GM19099 (cell line): ENCODE results near the gene AGBL5.
A peak's percentile ranks its signal among the peaks of the same experiment; 100 is the strongest.

Source experiments
- POLR2A ChIP-seq: IDR thresholded peaks from 3 replicates; pipeline ENCODE4 v1.6.1; 2011; ENCODE audit warnings: low read depth; ENCODE audit not compliant: insufficient read length; ENCODE audit errors: extremely low read depth

Gene AGBL5

DNA sequence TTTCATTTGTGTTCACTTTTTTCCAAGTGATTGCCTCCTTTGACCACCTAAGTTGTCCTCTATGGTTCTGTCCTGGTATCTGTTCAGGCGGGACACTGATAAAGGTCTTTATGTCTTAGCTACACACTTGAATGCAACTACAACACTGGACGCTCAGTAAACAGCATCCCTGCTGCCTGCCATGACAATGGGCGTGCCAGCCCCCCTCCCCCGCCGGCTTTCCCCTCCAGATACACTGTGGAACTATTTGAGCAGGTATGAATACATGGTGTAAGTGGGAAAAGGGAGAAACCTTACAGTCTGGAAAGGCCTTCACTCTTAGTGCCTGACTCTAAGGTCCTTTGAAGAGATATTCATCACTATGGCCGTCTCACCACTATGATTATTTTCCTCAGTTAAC, 5.7 kb downstream of the AGBL5 start:
- TF ChIP-seq POLR2A, result no peak

DNA sequence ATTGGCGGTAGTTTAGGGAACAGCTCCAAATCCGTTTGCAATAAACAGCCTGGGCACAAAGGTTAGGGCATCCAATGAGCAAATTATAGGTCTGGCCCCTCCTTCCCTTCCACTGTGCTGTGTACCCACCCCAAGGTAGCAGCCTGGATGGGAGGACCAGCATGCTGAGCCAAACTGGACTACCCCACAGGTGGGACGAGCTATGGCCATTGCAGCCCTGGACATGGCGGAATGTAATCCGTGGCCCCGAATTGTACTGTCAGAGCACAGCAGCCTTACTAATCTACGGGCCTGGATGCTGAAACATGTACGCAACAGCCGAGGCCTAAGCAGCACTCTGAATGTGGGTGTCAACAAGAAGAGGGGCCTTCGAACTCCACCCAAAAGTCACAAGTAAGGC, 6.7 kb downstream of the AGBL5 start:
- no peak for TF ChIP-seq POLR2A

DNA sequence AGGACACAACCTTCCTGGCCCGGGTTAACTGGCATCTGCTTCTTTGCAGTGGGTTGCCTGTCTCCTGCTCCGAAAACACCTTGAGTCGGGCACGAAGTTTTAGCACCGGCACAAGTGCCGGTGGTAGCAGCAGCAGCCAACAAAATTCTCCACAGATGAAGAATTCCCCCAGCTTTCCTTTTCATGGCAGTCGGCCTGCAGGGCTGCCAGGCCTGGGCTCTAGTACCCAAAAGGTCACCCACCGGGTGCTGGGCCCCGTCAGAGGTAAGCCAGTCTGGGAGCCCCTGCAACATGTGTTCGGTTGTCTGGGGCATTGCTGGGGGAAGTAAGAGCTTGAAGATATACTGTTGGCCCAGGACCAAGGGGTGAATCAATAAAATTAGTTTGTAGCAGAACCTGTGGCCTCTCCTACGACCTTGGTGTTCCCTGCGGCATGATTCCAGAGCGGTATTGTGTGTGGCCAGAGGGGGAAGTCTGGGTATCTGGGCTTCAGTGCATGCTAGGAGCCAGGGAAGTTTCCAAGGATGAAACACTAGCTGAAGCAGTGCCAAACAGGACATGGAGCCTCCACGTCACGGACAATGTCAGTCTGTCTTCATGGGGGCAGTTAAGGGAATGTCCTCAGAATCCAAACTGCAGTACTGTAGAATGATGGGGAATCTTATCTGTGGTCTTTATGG, 7.8 kb downstream of the AGBL5 start:
- no peak for TF ChIP-seq POLR2A

DNA sequence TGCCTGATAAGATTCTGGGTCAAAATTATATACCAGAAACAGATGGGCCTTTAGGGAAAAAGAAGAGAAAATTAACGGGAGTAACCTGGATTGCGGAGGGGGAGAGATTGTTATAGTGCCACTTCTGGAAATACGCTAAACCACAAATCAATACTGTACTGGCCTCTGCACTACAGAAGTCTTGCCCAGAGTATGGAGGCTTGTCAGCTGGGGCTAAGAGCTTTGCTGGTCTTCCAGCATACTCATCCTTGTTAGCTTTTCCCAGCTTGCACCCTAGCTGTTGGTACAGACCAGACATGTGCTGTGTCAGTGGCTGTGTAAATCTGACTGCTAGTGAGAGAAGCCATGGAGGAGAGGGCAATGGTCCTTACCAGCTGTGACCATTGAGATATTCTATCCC, 8.9 kb downstream of the AGBL5 start:
- TF ChIP-seq POLR2A, result no peak

DNA sequence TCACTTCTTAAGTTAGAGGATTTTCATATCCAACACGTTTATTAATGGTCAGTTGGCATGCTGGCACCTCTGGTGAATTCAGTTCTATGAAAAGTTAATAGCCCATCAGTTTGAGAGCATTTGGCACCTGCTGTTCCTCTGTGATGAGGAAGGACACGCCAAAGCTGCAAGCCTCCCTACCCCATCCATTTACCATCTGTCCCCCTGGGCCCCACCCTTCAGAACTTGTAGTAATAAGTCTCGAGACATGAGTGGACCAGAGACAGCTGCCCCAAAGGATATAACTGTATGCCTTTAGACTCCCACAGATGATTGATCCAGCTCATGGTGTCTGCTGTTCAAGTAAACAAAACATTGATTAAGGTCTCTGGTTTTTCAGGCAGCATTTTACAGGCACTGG, 13.7 kb downstream of the AGBL5 start:
- no peak for TF ChIP-seq POLR2A

DNA sequence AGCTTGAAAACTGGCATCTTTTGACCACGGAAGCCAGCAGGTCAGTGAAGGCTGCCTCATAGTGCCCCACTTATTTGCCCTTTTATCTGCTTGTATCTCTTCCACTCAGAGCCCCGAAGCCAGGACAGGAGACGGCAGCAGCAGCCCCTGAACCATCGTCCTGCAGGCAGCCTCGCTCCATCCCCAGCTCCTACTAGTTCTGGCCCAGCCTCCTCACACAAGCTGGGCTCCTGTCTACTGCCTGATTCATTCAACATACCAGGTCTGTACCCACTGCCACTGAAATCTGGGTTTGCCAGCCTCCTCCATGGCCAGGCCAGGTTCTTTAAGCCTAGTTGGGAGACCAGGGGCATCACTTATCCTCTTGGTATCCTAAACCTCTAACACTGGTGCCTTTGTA, 15.9 kb downstream of the AGBL5 start:
- TF ChIP-seq POLR2A, result no peak

DNA sequence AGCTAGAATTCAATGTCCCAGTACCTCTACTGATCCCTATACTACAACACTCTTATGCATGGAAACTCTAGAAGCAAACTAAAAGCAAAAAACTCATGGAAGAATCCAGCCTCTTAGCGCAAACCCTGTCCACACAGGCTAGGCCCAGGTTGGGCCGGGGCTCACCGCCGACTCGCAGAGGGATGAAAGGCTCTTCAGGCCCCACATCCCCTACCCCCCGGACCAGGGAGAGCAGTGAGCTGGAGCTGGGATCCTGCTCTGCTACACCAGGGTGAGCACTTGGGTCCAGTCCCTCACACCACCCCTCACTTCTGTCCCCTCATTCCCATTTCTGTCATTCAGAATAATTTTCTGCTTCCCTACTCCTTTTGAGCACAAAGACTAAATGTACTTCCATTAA, 18.0 kb downstream of the AGBL5 start:
- TF ChIP-seq POLR2A, result no peak

DNA sequence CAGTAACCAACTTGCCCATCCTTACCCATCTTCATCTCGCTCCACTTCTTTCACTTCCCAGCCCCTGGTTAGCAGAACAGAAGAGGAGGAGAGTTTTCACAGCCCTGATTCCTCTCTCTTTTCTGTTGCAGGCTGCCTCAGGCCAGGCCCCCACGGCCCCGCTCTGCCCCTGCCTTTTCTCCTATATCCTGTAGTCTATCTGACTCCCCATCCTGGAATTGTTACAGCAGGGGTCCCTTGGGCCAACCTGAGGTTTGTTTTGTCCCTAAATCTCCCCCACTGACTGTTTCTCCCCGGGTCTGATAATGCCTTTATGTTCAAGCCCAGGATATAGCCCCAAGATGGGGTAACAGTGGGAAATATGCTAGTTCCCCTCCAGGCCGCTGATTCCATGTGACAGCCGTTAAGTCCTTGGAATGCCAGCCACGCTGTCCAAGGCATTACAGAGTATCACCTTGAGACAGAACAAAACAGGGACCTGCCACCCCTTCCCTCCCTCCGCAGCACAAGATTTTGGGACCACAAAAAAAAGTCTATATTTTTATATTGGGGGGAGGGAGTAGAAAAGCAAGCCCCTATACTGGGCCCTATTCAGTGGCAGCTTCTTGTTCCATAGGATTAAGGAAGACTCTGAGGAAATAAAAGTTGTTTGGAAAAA, 18.6 kb downstream of the AGBL5 start:
- TF ChIP-seq POLR2A, result no peak

DNA sequence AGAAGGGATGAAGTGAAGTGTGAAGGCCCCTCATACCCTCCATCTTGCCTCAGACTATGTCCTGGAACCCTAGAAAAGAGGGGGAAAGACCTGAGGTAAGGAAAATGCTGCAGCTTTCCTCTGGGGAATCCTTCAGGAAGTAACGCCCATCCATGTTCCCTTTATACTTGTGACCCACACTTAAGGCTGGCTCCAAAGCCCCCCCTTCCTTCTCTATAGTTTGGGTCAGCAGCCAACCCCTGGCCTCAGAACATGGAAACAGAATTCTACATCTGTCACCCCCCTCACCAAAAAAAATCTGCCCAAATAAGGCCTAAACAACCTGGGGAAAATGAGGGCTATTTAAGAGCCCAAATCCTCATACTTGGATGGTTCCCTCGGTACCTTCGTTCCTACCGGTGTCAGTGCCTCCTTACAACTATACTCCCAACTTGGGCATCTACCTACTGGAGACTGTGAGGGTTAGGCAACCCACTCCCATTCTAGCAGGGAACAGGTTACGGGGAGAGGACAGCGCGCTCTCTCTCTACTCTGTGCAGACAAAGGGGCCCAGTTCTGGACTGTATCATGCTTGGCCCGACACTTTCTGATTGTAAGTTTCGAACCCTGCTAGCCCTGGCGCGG, 19.3 kb downstream of the AGBL5 start:
- no peak for TF ChIP-seq POLR2A

DNA sequence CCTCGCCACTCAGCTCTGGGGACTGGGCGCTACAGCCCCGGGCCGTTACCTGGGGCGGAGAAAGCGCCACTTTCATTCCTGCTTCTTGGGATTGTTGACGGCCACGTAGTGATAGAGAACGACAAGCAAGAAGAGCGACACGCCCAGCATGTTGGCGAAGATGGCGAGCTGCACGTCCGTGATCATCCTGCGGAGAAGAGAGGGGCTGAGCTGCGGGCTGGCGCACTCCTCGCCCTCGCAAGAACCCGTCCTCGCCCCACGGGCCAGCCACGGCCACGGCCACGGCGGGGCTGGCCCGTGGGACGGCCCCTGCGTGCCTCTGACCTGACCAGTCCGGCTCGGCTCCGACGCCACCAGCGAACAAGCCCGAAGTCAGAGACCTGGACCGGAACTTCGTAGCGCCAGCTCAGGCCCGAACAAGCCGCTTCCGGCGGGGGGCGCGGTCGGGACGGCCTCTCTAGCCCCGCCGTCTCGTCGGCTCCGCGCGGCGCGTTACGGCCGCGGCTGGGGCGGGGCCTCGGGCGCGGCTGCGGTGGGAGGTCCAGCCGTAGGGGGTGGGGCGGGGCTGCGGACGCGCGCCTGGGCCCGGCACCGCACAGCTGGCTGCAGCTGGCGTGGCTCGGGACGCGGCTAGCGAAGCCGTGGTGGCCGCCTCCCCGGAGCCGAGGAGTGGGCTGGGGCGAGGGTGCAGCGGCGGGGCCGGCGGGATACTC, 20.0 kb downstream of the AGBL5 start, which contains the start of gene OST4:
Gene OST4, minus strand, starts transcription at position 378 of the 713 bp plus-strand sequence.
- peak; percentile 94 for TF ChIP-seq POLR2A

DNA sequence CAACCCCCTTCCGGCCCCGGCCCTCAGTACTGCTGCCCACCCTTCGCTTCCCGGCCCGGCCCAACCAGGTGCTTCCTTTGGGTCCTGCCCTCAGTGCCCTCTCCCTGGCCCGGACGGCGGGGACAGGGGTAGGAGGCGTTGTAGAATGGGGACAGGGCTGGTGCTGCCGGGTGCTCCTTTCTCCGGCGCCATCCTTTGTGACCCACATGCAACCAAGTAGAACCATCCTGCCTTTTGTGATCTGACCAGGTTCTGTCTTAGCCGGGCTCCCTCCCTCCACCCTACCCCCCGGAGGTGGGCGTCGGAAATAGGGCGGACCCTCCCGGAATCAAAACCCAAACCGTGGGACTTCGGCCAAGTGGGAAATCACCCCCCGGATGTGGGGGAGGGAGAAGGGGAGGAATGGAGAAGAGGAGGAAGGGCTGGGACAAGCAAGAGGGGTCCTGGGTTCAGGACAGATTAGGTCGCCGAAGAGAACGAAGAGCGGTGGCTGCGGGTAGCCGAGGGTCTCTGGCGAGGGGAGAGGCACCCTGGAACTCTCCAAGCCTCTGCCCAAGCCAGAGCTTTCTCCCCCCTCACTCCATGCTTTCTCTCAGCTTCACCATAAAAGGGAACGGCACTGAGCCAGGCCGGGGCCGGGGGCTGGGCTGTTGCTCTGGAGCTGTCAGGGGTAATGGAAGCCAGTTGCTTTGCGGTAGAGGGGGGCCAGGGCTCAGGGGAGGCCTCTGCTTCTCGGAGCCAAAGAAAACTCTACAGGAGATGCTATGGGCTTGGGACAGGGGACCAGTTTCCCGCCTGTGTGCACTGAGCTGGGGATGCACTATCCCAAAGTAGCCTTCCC, 20.7 kb downstream of the AGBL5 start:
- TF ChIP-seq POLR2A, result no peak

DNA sequence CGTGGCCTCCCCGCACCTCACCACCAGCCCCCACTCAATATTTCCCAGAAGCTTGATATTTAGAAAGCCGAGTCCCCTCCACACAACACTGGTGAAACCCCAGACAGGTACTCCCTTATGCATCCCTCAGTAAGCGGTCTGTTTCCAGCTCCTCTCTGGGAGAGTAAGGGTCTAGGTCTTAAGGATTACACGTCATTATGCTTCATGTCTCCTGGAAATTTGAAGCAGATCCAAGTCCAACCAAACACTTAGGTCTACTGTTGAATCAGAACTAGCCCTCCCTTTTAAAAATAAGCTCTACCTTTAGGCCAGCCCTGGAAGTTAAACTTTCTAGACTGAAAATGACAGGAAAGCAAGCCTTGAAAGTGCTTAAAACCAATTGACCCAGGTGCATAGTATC, 21.5 kb downstream of the AGBL5 start:
- TF ChIP-seq POLR2A, result no peak

DNA sequence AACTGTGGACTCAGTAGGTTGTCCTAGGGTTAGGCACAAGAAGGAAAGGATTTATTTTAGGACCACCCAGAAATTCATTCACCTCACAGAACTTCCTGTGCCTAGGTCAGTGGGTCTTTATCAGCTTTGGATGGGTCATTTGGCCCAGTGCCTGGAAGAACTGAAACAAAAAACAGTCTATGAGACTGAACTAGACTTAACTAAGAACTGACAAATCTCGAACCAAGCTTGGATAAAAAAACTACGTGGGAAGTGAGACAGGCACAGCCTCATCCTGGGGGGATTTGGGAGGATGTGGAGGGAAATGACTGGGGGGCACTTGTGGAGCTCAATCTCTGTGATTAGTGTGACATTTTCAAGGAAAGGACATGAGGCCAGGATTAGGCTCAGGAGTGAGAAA, 22.3 kb downstream of the AGBL5 start:
- TF ChIP-seq POLR2A, result no peak

DNA sequence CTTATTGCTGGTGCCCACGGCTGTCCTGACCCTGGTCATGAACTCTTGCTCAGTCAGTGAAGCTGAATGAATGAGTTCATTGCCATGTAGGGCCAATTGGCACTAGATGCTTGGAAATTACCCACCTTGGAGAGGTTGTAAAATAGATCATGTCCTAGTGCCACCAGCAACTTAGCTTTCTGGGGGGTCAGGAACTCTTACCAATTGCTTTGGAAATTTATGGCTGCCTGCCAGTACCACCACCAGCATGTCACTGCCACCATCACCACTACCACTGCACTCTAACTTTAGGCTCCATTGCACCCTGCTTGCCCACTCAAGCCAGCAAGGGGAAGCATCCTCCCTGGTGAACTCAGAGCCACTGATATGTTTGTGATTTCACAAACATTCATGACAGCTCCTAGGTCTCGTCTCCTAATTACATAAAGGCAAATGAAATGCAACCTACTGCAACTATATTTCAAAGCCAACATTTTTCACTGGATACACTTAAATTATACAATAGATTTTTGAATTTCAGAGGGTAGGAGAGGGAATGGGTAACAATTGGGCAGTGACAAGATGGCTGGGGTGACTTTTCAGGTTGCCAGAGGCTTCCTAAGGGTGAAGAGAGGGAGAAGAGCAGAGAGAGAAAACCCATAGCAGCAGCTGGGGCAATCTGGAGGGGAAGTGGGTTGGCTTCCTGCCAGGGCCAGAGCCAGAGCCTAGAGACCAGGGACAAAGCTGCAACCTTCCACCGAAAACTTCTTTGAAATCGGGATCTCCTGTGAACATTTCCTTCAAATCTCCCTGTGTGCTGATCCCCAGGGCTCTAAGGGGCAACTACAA, 23.5 kb downstream of the AGBL5 start:
- peak; percentile 26 for TF ChIP-seq POLR2A
